Measurements from ENCODE around the gene GANAB. TPM values are rescaled to one million over a fixed set of nuclear protein-coding genes. Genes with fewer than 3 reads are reported as not detected.
A peak's percentile ranks its signal among the peaks of the same experiment; 100 is the strongest.

The GANAB gene
- total and polyA plus RNA-seq, 2 of the 13 experiments (the other 11 are each of a cell fraction or from before 2014, with no cell fraction given) = 99.5 to 234 TPM

DNA sequence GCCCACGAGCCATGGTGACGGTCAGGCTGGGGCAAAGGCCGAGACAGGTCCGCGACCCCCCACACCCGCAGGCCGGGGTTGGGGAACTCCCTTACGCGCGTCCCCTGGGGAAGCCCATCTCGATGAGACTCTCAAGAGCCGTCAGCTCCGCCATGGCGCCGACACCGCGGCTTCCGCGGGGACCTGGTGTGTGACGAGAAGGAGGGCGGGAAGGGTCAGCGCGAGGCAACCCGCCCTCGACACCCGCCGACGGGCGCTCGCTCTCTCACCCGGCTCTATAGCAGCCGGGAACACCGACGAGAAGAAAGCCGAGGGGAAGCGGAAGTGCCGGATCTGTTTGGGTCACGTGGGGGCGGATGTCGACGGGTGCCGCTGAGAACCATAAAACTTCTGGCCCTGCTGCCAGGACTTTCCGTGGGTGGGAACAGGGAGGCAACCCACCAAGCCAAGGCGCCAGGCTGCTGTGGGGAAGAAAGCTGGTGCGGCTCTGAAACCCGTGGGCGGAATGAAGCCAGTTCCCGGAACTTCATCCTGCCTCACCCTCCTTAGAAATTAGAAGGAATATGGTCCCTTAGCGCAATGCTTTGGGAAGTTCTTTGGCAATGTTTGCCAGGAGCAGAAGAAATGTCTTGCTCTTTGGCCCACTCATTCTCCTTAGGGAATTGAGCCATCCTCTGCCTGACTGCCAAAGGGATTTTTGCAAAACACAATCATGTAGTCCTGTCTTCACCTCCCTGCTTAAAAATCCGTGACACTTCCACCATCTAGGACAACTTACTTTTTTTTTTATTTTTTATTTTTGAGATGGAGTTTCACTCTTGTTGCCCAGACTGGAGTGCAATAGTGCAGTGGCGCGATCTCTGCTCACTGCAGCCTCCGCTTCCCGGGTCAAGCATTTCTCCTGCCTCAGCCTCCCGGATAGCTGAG lies 32.6 kb upstream of the GANAB start, which contains the start of gene UBXN1 (continued):
- TF ChIP-seq ZBTB3 (CRISPR knock-in tag; IDR thresholded peaks at IDR 0.05; ENCODE audit: borderline replicate concordance, low read depth) (peak; percentile 34; the same call in 1 of the 2 replicates), ZNF256 (CRISPR knock-in tag; conservative IDR thresholded peaks at IDR 0.05) (0 out of 2 replicates have a peak, but pooled peaks have one; percentile 13), FOXP1 (IDR thresholded peaks at IDR 0.05) (no peak), FOXP1 (CRISPR knock-in tag; IDR thresholded peaks at IDR 0.05) (no peak), ZFX (CRISPR knock-in tag; IDR thresholded peaks at IDR 0.05; ENCODE audit: low read depth) (peak; percentile 65), NFE2L2 (IDR thresholded peaks at IDR 0.05; ENCODE audit: low read length) (no peak), POLR2AphosphoS5 (IDR thresholded peaks at IDR 0.05; ENCODE audit: low read depth, low read length) (no peak; the same call in none of the 2 replicates), ZMYM4 (CRISPR knock-in tag; IDR thresholded peaks at IDR 0.05) (peak; percentile 80), TSC22D2 (CRISPR knock-in tag; IDR thresholded peaks at IDR 0.05; ENCODE audit: borderline replicate concordance) (peak; percentile 81; the same call in 1 of the 2 replicates), ZNF143 (CRISPR knock-in tag; IDR thresholded peaks at IDR 0.05) (peak; percentile 12; the same call in 1 of the 2 replicates), RFX1 (IDR thresholded peaks at IDR 0.05) (no peak), THAP11 (CRISPR knock-in tag; IDR thresholded peaks at IDR 0.05) (peak; percentile 93), ZNF17 (CRISPR knock-in tag; IDR thresholded peaks at IDR 0.05) (no peak), ATAD3A (CRISPR knock-in tag; IDR thresholded peaks at IDR 0.05) (no peak), KAT7 (CRISPR knock-in tag; IDR thresholded peaks at IDR 0.05; ENCODE audit: borderline replicate concordance) (peak; percentile 89; the same call in 1 of the 2 replicates), KAT8 (CRISPR knock-in tag; IDR thresholded peaks at IDR 0.05) (peak; percentile 98)
- TF ChIP-seq, protein P1, sequence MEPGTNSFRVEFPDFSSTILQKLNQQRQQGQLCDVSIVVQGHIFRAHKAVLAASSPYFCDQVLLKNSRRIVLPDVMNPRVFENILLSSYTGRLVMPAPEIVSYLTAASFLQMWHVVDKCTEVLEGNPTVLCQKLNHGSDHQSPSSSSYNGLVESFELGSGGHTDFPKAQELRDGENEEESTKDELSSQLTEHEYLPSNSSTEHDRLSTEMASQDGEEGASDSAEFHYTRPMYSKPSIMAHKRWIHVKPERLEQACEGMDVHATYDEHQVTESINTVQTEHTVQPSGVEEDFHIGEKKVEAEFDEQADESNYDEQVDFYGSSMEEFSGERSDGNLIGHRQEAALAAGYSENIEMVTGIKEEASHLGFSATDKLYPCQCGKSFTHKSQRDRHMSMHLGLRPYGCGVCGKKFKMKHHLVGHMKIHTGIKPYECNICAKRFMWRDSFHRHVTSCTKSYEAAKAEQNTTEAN (CRISPR knock-in tag; conservative IDR thresholded peaks at IDR 0.05) = no peak
- TF ChIP-seq, protein P2, sequence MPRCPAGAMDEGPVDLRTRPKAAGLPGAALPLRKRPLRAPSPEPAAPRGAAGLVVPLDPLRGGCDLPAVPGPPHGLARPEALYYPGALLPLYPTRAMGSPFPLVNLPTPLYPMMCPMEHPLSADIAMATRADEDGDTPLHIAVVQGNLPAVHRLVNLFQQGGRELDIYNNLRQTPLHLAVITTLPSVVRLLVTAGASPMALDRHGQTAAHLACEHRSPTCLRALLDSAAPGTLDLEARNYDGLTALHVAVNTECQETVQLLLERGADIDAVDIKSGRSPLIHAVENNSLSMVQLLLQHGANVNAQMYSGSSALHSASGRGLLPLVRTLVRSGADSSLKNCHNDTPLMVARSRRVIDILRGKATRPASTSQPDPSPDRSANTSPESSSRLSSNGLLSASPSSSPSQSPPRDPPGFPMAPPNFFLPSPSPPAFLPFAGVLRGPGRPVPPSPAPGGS (CRISPR knock-in tag; IDR thresholded peaks at IDR 0.05) = 0 out of 2 replicates have a peak, but pooled peaks have one; percentile 35
- TF ChIP-seq, protein P3, sequence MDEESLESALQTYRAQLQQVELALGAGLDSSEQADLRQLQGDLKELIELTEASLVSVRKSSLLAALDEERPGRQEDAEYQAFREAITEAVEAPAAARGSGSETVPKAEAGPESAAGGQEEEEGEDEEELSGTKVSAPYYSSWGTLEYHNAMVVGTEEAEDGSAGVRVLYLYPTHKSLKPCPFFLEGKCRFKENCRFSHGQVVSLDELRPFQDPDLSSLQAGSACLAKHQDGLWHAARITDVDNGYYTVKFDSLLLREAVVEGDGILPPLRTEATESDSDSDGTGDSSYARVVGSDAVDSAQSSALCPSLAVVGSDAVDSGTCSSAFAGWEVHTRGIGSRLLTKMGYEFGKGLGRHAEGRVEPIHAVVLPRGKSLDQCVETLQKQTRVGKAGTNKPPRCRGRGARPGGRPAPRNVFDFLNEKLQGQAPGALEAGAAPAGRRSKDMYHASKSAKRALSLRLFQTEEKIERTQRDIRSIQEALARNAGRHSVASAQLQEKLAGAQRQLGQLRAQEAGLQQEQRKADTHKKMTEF (CRISPR knock-in tag; IDR thresholded peaks at IDR 0.05) = peak; percentile 75
- TF ChIP-seq, protein P4, sequence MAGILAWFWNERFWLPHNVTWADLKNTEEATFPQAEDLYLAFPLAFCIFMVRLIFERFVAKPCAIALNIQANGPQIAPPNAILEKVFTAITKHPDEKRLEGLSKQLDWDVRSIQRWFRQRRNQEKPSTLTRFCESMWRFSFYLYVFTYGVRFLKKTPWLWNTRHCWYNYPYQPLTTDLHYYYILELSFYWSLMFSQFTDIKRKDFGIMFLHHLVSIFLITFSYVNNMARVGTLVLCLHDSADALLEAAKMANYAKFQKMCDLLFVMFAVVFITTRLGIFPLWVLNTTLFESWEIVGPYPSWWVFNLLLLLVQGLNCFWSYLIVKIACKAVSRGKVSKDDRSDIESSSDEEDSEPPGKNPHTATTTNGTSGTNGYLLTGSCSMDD (CRISPR knock-in tag; IDR thresholded peaks at IDR 0.05) = no peak
- TF ChIP-seq, protein P5, sequence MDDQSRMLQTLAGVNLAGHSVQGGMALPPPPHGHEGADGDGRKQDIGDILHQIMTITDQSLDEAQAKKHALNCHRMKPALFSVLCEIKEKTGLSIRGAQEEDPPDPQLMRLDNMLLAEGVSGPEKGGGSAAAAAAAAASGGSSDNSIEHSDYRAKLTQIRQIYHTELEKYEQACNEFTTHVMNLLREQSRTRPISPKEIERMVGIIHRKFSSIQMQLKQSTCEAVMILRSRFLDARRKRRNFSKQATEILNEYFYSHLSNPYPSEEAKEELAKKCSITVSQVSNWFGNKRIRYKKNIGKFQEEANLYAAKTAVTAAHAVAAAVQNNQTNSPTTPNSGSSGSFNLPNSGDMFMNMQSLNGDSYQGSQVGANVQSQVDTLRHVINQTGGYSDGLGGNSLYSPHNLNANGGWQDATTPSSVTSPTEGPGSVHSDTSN (CRISPR knock-in tag; IDR thresholded peaks at IDR 0.05; ENCODE audit: borderline replicate concordance) = no peak
- TF ChIP-seq, protein P6, sequence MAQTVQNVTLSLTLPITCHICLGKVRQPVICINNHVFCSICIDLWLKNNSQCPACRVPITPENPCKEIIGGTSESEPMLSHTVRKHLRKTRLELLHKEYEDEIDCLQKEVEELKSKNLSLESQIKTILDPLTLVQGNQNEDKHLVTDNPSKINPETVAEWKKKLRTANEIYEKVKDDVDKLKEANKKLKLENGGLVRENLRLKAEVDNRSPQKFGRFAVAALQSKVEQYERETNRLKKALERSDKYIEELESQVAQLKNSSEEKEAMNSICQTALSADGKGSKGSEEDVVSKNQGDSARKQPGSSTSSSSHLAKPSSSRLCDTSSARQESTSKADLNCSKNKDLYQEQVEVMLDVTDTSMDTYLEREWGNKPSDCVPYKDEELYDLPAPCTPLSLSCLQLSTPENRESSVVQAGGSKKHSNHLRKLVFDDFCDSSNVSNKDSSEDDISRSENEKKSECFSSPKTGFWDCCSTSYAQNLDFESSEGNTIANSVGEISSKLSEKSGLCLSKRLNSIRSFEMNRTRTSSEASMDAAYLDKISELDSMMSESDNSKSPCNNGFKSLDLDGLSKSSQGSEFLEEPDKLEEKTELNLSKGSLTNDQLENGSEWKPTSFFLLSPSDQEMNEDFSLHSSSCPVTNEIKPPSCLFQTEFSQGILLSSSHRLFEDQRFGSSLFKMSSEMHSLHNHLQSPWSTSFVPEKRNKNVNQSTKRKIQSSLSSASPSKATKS (CRISPR knock-in tag; IDR thresholded peaks at IDR 0.05) = no peak
